ENCODE results near the gene CSDE1.

DNA sequence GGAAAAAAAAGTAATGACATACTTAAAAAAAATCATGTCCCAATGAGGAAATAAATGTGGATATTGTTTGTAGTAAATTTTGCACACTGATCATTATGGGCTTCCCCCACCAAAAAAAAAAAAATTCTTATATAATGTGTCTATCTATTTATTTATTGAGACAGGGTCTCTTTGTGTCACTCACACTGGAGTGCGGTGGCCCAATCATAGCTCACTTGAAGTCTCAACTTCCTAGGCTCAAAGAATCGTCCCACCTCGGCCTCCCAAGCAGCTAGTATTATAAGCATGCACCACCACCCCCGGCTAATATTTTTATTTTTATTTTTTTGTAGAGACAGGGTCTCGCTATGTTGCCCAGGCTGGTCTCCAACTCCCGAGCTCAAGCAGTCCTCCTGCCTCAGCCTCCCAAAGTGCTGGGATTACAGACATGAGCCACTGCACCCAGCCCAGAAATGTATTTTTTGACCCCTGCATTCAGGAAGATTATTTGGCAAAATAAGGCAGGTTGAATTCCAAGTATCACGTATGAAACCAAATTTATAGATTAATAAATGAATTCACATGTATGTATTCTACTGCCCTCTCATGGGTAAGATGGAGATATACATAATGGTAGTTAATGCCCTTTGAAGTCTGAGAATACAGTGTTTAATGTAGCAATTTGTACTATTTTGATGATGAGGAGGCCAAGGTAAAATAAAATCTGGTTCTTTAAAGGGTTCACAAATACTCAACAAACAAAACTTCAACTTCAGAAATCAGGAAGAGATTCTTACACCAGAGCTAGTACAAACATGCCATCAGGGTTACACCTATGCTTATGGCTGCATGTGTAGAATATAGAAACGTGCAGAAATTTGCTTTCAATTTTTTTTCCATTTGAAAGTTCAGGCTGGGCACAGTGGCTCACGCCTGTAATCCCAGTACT lies 86.5 kb downstream of the CSDE1 start:
- TF ChIP-seq CTCF (IDR thresholded peaks at IDR 0.05; ENCODE audit: borderline replicate concordance, extremely low read depth, low read length, poor library complexity, severe bottlenecking), result peak; percentile 51
- no peak for TF ChIP-seq EZH2 (IDR thresholded peaks at IDR 0.05; ENCODE audit: borderline replicate concordance, low read depth, low read length, severe bottlenecking)

Measured in DND-41 (cell line).